Keratinocyte (primary cell): ENCODE data around the gene SATB2. TPM values are rescaled to one million over a fixed set of nuclear protein-coding genes. Genes with fewer than 3 reads are reported as not detected.

ENCODE experiments used
- DNase-seq: peaks from one replicate; pipeline ENCODE4 v3.0.0-alpha.2; 2011; ENCODE audit warnings: low read depth, missing footprints, low spot score
- FAIRE-seq: peaks from 2 replicates; lab custom pipeline; 2011; peaks lifted over from hg19 to GRCh38; lab: Jason Lieb, UNC
- H2AFZ ChIP-seq: 2 replicates; pipeline ENCODE4 v1.6.0; 2012; ENCODE audit warnings: low read length, control low read depth, inconsistent platforms; ENCODE audit not compliant: control insufficient read depth
- H3K27ac ChIP-seq: 2 replicates; pipeline ENCODE4 v1.5.1; 2011; ENCODE audit warnings: low read length; ENCODE audit not compliant: control insufficient read depth, insufficient read depth
- H3K27me3 ChIP-seq: 3 replicates; pipeline ENCODE4 v1.6.0; 2011; ENCODE audit warnings: low read length; ENCODE audit not compliant: control insufficient read depth, insufficient read depth; ENCODE audit errors: extremely low read depth
- H3K36me3 ChIP-seq, 2 experiments: 2 replicates in 1 of 2; 3 replicates in 1 of 2; pipeline ENCODE4 v1.5.1; 2011; ENCODE audit warnings: low read length in 2 of 2, mild to moderate bottlenecking in 1 of 2; ENCODE audit not compliant: control insufficient read depth in 2 of 2, insufficient read depth in 2 of 2; ENCODE audit errors: extremely low read depth in 1 of 2
- H3K4me1 ChIP-seq: 3 replicates; pipeline ENCODE4 v1.5.1; 2011; ENCODE audit warnings: low read length; ENCODE audit not compliant: control insufficient read depth, insufficient read depth; ENCODE audit errors: extremely low read depth
- H3K4me2 ChIP-seq: 3 replicates; pipeline ENCODE4 v1.6.0; 2011; ENCODE audit warnings: low read depth, low read length; ENCODE audit not compliant: control insufficient read depth, insufficient read depth; ENCODE audit errors: extremely low read depth
- H3K4me3 ChIP-seq, 3 experiments: fragments of 200-600 bp in 1 of 3; sonication (generic) in 1 of 3; 2 replicates in 2 of 3; 3 replicates in 1 of 3; pipeline ENCODE4 v1.5.1; 2011 to 2016; ENCODE audit warnings: low read length in 3 of 3, mild to moderate bottlenecking in 3 of 3, control low read depth in 2 of 3, inconsistent platforms in 1 of 3, low read depth in 1 of 3, mixed read lengths in 1 of 3, mixed run types in 1 of 3, moderate library complexity in 1 of 3; ENCODE audit not compliant: control insufficient read depth in 2 of 3, insufficient read depth in 2 of 3; ENCODE audit errors: extremely low read depth in 1 of 3
- H3K79me2 ChIP-seq: 2 replicates; pipeline ENCODE4 v1.6.0; 2012; ENCODE audit warnings: low read length; ENCODE audit not compliant: control insufficient read depth, insufficient read depth
- H3K9ac ChIP-seq: 3 replicates; pipeline ENCODE4 v1.6.0; 2011; ENCODE audit warnings: low read length; ENCODE audit not compliant: control insufficient read depth, insufficient read depth; ENCODE audit errors: extremely low read depth
- H3K9me1 ChIP-seq: 3 replicates; pipeline ENCODE4 v1.6.0; 2011; ENCODE audit warnings: low read length; ENCODE audit not compliant: control insufficient read depth, insufficient read depth; ENCODE audit errors: extremely low read depth
- H3K9me3 ChIP-seq: 2 replicates; pipeline ENCODE4 v1.5.1; 2012; ENCODE audit warnings: low read depth, low read length; ENCODE audit not compliant: control insufficient read depth
- H4K20me1 ChIP-seq: 3 replicates; pipeline ENCODE4 v1.6.0; 2011; ENCODE audit warnings: low read length; ENCODE audit not compliant: control insufficient read depth, insufficient read depth; ENCODE audit errors: extremely low read depth
- EZH2 ChIP-seq: IDR thresholded peaks from one replicate; pipeline ENCODE4 v1.6.1; 2012; ENCODE audit warnings: inconsistent platforms, mild to moderate bottlenecking, low read length, moderate library complexity
- dilution Hi-C: fragments of 300-500 bp; cut with MboI; formaldehyde crosslinking; loops from one replicate; pipeline ENCODE4 v1.7.0; 2020; ENCODE audit warnings: low sequenced_read_pairs; ENCODE audit not compliant: extremely low pct_ligation_motif_present
- polyA plus RNA-seq, 5 experiments: library from polyadenylated mRNA; depleted of rRNA in 3 of 5; stranded (reverse) in 3 of 5; stranded (forward) in 1 of 5; unstranded in 1 of 5; fragments of >200 nt; gene quantifications; 1 replicate in 1 of 5; 2 replicates in 3 of 5; 3 replicates in 1 of 5; pipeline versions ENCODE4 v1.2.1 to v1.2.3, GENCODE V29; 2011 to 2012; ENCODE audit warnings: missing spikeins in 2 of 5, low read depth in 1 of 5, low replicate concordance in 1 of 5
- TF ChIP-seq, protein P1 (sequence below), 3 experiments: IDR thresholded peaks in 1 of 3; conservative IDR thresholded peaks in 1 of 3; optimal IDR thresholded peaks in 1 of 3; 2 replicates in 2 of 3; 3 replicates in 1 of 3; pipeline versions ENCODE3 to v1.5.1; 2011; ENCODE audit warnings: low read length in 3 of 3, mild to moderate bottlenecking in 3 of 3, moderate library complexity in 2 of 3, control low read depth in 1 of 3, inconsistent platforms in 1 of 3; ENCODE audit not compliant: insufficient read depth in 2 of 3; ENCODE audit errors: extremely low read depth in 1 of 3

Gene SATB2
- polyA plus RNA-seq, 1 donor (not counting 4 experiments of a cell fraction or from before 2014, with no cell fraction given): 1.4 TPM

DNA sequence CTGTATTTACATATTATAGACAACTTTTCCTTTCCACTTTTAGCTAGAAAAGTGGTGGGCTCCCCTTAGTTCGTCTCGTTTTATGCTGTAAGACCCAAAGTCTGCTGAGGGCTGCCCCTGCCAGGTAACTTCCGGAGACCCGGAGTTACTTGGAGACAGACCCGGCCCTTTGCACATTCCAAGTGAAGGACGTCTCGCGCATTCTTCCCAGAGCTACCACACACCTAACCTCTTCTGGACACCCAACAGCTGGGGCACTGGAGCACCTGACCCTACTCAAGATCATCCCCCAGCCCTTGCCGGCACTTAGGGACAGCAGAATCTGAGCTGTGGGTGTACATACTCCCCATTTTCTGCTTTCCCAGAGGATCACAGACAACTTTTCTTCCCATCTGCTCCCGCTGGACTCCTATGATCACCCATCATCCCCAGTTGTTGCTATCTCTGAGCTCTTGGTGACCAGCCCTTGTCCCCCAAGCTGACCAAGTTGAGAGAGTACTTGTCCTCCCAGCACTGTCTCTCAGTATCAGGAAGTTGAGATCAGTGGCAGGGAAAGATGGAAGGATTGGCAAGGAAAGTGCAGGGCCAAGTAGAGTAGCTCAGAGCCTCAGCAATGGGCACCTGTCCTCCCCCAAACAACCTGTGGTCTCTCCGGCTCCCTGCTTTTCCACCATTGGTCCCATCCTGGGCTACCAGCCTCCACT, 8.4 kb upstream of the SATB2 start:
- Histone ChIP-seq H3K36me3 (no peaks in the 10 kb centered on the region), H3K4me3 (no peak overlapping the region), H3K27me3 (peaks cover 100% of the 10 kb centered on the region), H3K9ac (no peak overlapping the region), H4K20me1 (no peaks in the 10 kb centered on the region), H3K79me2 (no peaks in the 10 kb centered on the region), H3K9me1 (no peaks in the 10 kb centered on the region), H2AFZ (no peak overlapping the region), H3K4me2 (no peak overlapping the region), H3K4me1 (peaks cover 8% of the 10 kb centered on the region), H3K9me3 (no peaks in the 10 kb centered on the region), H3K27ac (no peak overlapping the region)
- DNase-seq (no peak), FAIRE-seq (no peak)
- dilution Hi-C loops: no loop called here
- peak; percentile 25 for TF ChIP-seq EZH2
- TF ChIP-seq, protein P1, sequence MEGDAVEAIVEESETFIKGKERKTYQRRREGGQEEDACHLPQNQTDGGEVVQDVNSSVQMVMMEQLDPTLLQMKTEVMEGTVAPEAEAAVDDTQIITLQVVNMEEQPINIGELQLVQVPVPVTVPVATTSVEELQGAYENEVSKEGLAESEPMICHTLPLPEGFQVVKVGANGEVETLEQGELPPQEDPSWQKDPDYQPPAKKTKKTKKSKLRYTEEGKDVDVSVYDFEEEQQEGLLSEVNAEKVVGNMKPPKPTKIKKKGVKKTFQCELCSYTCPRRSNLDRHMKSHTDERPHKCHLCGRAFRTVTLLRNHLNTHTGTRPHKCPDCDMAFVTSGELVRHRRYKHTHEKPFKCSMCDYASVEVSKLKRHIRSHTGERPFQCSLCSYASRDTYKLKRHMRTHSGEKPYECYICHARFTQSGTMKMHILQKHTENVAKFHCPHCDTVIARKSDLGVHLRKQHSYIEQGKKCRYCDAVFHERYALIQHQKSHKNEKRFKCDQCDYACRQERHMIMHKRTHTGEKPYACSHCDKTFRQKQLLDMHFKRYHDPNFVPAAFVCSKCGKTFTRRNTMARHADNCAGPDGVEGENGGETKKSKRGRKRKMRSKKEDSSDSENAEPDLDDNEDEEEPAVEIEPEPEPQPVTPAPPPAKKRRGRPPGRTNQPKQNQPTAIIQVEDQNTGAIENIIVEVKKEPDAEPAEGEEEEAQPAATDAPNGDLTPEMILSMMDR (optimal IDR thresholded peaks at IDR 0.05 in 1 of 3, IDR thresholded peaks at IDR 0.05 in 1 of 3, conservative IDR thresholded peaks at IDR 0.05 in 1 of 3; ENCODE audit: extremely low read depth in 1 of 3, insufficient read depth in 2 of 3, low read length in 3 of 3): no peak

DNA sequence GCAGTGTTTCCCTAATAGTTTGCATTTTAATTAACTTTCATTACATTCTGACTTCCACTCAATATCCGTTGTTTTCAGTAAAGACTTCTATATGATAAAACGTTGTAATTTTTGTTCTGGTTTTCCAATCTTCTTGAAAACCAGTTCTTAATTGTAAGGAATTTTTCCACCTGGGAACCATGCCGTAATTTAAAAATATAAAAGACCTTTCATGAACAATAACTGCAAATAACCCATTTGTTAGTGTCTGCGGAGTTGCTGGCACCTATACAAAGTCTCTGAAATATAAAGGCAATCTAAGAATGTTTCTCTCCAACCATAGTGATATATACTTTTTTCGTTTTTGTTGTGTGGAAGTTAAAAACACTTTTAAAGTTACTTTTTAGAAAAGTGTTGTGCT, 7.7 kb upstream of the SATB2 start:
- FAIRE-seq (no peak), DNase-seq (no peak)
- TF ChIP-seq, protein P1 (optimal IDR thresholded peaks at IDR 0.05 in 1 of 3, IDR thresholded peaks at IDR 0.05 in 1 of 3, conservative IDR thresholded peaks at IDR 0.05 in 1 of 3; ENCODE audit: extremely low read depth in 1 of 3, insufficient read depth in 2 of 3, low read length in 3 of 3): no peak
- TF ChIP-seq EZH2: no peak
- peaks cover 97% of the 10 kb centered on the region for H3K27me3 ChIP-seq
- dilution Hi-C loops: no loop called here
- peaks cover 8% of the 10 kb centered on the region for H3K4me1 ChIP-seq
- H3K9me1 ChIP-seq: no peaks in the 10 kb centered on the region
- no peaks in the 10 kb centered on the region for H3K79me2 ChIP-seq
- no peak overlapping the region for H2AFZ ChIP-seq
- H3K4me2 ChIP-seq: no peak overlapping the region
- no peaks in the 10 kb centered on the region for H3K36me3 ChIP-seq
- H3K9ac ChIP-seq: no peak overlapping the region
- no peak overlapping the region for H3K27ac ChIP-seq
- no peaks in the 10 kb centered on the region for H3K9me3 ChIP-seq
- H3K4me3 ChIP-seq: no peak overlapping the region
- no peaks in the 10 kb centered on the region for H4K20me1 ChIP-seq
